HUES64 (cell line): Measurements from ENCODE around the gene CHD2.

ENCODE experiments used
- H3K27ac ChIP-seq: 2 replicates; pipeline ENCODE4 v1.7.0; 2013; ENCODE audit warnings: low read depth, low read length, inconsistent platforms
- H3K27me3 ChIP-seq: 2 replicates; pipeline ENCODE4 v1.6.1; 2013; ENCODE audit warnings: mild to moderate bottlenecking, low read length; ENCODE audit not compliant: insufficient read depth
- H3K36me3 ChIP-seq: 2 replicates; pipeline ENCODE4 v1.6.1; 2013; ENCODE audit warnings: mild to moderate bottlenecking, low read length; ENCODE audit not compliant: insufficient read depth
- H3K4me1 ChIP-seq: 2 replicates; pipeline ENCODE4 v1.6.1; 2013; ENCODE audit warnings: mild to moderate bottlenecking, low read length, moderate library complexity; ENCODE audit not compliant: insufficient read depth
- H3K4me3 ChIP-seq: 2 replicates; pipeline ENCODE4 v1.5.1; 2013; ENCODE audit warnings: mild to moderate bottlenecking, low read length, moderate library complexity
- H3K9ac ChIP-seq: 2 replicates; pipeline ENCODE4 v1.6.1; 2013; ENCODE audit warnings: mild to moderate bottlenecking, low read depth, low read length
- H3K9me3 ChIP-seq: 2 replicates; pipeline ENCODE4 v1.6.1; 2013; ENCODE audit warnings: low read depth, low read length; ENCODE audit not compliant: insufficient read depth
- WGBS: fragments of 150-250, 120-280 bp; methylation state at CpG from one replicate; pipeline ENCODE4 v1.1.7; 2013; ENCODE audit warnings: missing lambda C conversion rate; 5-methylcytosine and 5-hydroxymethylcytosine counted together

The CHD2 gene

GRCh38 chr15:92968926-92969651 lies 69.0 kb downstream of the CHD2 start:
- Histone ChIP-seq H3K9me3 (no peaks in the 10 kb centered on the region), H3K27ac (no peak overlapping the region), H3K36me3 (peaks cover 96% of the 10 kb centered on the region), H3K4me1 (no peaks in the 10 kb centered on the region), H3K27me3 (no peaks in the 10 kb centered on the region), H3K9ac (no peak overlapping the region), H3K4me3 (no peak overlapping the region)
- WGBS = 94% methylated on average over 5 of the region's 5 CpGs

GRCh38 chr15:92970656-92971055 lies 70.5 kb downstream of the CHD2 start:
- WGBS = 78% methylated on average over 1 of the region's 1 CpG
- no peaks in the 10 kb centered on the region for H3K27me3 ChIP-seq
- H3K9ac ChIP-seq = no peak overlapping the region
- H3K27ac ChIP-seq = no peak overlapping the region
- no peaks in the 10 kb centered on the region for H3K9me3 ChIP-seq
- no peaks in the 10 kb centered on the region for H3K4me1 ChIP-seq
- H3K36me3 ChIP-seq = peaks cover 96% of the 10 kb centered on the region
- no peak overlapping the region for H3K4me3 ChIP-seq

GRCh38 chr15:92971081-92971480 lies 71.0 kb downstream of the CHD2 start:
- 100% methylated on average over 1 of the region's 1 CpG for WGBS
- Histone ChIP-seq H3K4me3 (no peak overlapping the region), H3K36me3 (peaks cover 97% of the 10 kb centered on the region), H3K9me3 (no peaks in the 10 kb centered on the region), H3K9ac (no peak overlapping the region), H3K27ac (no peak overlapping the region), H3K27me3 (no peaks in the 10 kb centered on the region), H3K4me1 (no peaks in the 10 kb centered on the region)

GRCh38 chr15:92971713-92972112 lies 71.6 kb downstream of the CHD2 start:
- Histone ChIP-seq H3K9ac (no peak overlapping the region), H3K9me3 (no peaks in the 10 kb centered on the region), H3K36me3 (peaks cover 98% of the 10 kb centered on the region), H3K4me1 (no peaks in the 10 kb centered on the region), H3K4me3 (no peak overlapping the region), H3K27ac (no peak overlapping the region), H3K27me3 (no peaks in the 10 kb centered on the region)
- WGBS = 94% methylated on average over 1 of the region's 1 CpG

- 94% methylated on average over 6 of the region's 6 CpGs for WGBS
- H3K27me3 ChIP-seq = no peaks in the 10 kb centered on the region
- no peak overlapping the region for H3K9ac ChIP-seq
- H3K4me1 ChIP-seq = no peaks in the 10 kb centered on the region
- H3K9me3 ChIP-seq = no peaks in the 10 kb centered on the region
- peaks cover 98% of the 10 kb centered on the region for H3K36me3 ChIP-seq
- no peak overlapping the region for H3K27ac ChIP-seq
- H3K4me3 ChIP-seq = no peak overlapping the region
These were observed 74.2 kb downstream of the CHD2 start for GRCh38 chr15:92974183-92974915.

GRCh38 chr15:92979011-92979701 lies 79.0 kb downstream of the CHD2 start:
- Histone ChIP-seq H3K36me3 (peaks cover 100% of the 10 kb centered on the region), H3K4me1 (no peaks in the 10 kb centered on the region), H3K9ac (no peak overlapping the region), H3K9me3 (no peaks in the 10 kb centered on the region), H3K4me3 (no peak overlapping the region), H3K27me3 (no peaks in the 10 kb centered on the region), H3K27ac (no peak overlapping the region)
- WGBS = 93% methylated on average over 5 of the region's 5 CpGs

- WGBS = 95% methylated on average over 8 of the region's 8 CpGs
- H3K9ac ChIP-seq = no peak overlapping the region
- H3K27ac ChIP-seq = no peak overlapping the region
- H3K27me3 ChIP-seq = no peaks in the 10 kb centered on the region
- no peaks in the 10 kb centered on the region for H3K4me1 ChIP-seq
- peaks cover 100% of the 10 kb centered on the region for H3K36me3 ChIP-seq
- no peak overlapping the region for H3K4me3 ChIP-seq
- H3K9me3 ChIP-seq = no peaks in the 10 kb centered on the region
These were observed 81.2 kb downstream of the CHD2 start for GRCh38 chr15:92981333-92981732.

GRCh38 chr15:92984161-92984560 lies 84.0 kb downstream of the CHD2 start:
- Histone ChIP-seq H3K36me3 (peaks cover 98% of the 10 kb centered on the region), H3K9ac (no peak overlapping the region), H3K27ac (no peak overlapping the region), H3K4me3 (no peak overlapping the region), H3K4me1 (no peaks in the 10 kb centered on the region), H3K27me3 (no peaks in the 10 kb centered on the region), H3K9me3 (no peaks in the 10 kb centered on the region)
- 95% methylated on average over 4 of the region's 4 CpGs for WGBS

GRCh38 chr15:92989470-92989869 lies 89.3 kb downstream of the CHD2 start:
- Histone ChIP-seq H3K36me3 (peaks cover 98% of the 10 kb centered on the region), H3K27ac (no peak overlapping the region), H3K4me1 (no peaks in the 10 kb centered on the region), H3K4me3 (no peak overlapping the region), H3K27me3 (no peaks in the 10 kb centered on the region), H3K9ac (no peak overlapping the region), H3K9me3 (no peaks in the 10 kb centered on the region)
- WGBS = 92% methylated on average over 2 of the region's 2 CpGs

GRCh38 chr15:92990031-92990430 lies 89.9 kb downstream of the CHD2 start:
- no peak overlapping the region for H3K4me3 ChIP-seq
- WGBS = 91% methylated on average over 2 of the region's 2 CpGs
- no peaks in the 10 kb centered on the region for H3K27me3 ChIP-seq
- no peaks in the 10 kb centered on the region for H3K9me3 ChIP-seq
- no peak overlapping the region for H3K27ac ChIP-seq
- no peaks in the 10 kb centered on the region for H3K4me1 ChIP-seq
- no peak overlapping the region for H3K9ac ChIP-seq
- peaks cover 98% of the 10 kb centered on the region for H3K36me3 ChIP-seq

GRCh38 chr15:92992720-92993119 lies 92.6 kb downstream of the CHD2 start:
- 96% methylated on average over 9 of the region's 9 CpGs for WGBS

More at GRCh38 chr15:92992720-92993119, 92.6 kb downstream of the CHD2 start:
- Histone ChIP-seq H3K4me1 (no peaks in the 10 kb centered on the region), H3K27me3 (no peaks in the 10 kb centered on the region), H3K9me3 (no peaks in the 10 kb centered on the region), H3K36me3 (peaks cover 98% of the 10 kb centered on the region), H3K9ac (no peak overlapping the region), H3K27ac (no peak overlapping the region), H3K4me3 (no peak overlapping the region)
